ENCODE results near the gene ADCY1.
"Not testable (repeated sequence)": the region's sequence is repeated elsewhere in the genome, so short reads cannot be mapped to it uniquely, and the experiment has no call there.

Gene ADCY1

GRCh38 chr7:45759464-45759863 is 185.3 kb downstream of the ADCY1 start:
- DNase-seq (ENCODE audit: low read depth) = not testable (repeated sequence)

- not testable (repeated sequence) for DNase-seq (ENCODE audit: low read depth)
Observed at GRCh38 chr7:45761545-45762205, 187.5 kb downstream of the ADCY1 start.

- DNase-seq (ENCODE audit: low read depth) = not testable (repeated sequence)
Observed at GRCh38 chr7:45762225-45762994, 188.2 kb downstream of the ADCY1 start.

GRCh38 chr7:45768516-45769394 is 194.6 kb downstream of the ADCY1 start:
- peak; percentile 97 for DNase-seq (ENCODE audit: low read depth)

GRCh38 chr7:45769626-45770025 is 195.5 kb downstream of the ADCY1 start:
- not testable (repeated sequence) for DNase-seq (ENCODE audit: low read depth)

Measured in activated T-cell treated with anti-CD3 and anti-CD28 coated beads for 24 hours (primary cell).